Muscle of back (tissue), 11 donors: ENCODE data around the gene ENO3. TPM values are rescaled to one million over a fixed set of nuclear protein-coding genes. Genes with fewer than 3 reads are reported as not detected.

Experiments
- DNase-seq, 3 donors: peaks; one replicate each; pipeline versions ENCODE4 v3.0.0 to v3.0.0-alpha.2; 2013
- polyA plus RNA-seq, 10 donors: library from polyadenylated mRNA; unstranded; fragments of 120-200 nt; gene quantifications; one replicate each; pipeline ENCODE4 v1.2.1, GENCODE V29; 2013; ENCODE audit not compliant: insufficient read length in 10 of 10

ENO3 gene
- polyA plus RNA-seq, 10 donors: 770 to 2,512 (median 1,687) TPM

DNA sequence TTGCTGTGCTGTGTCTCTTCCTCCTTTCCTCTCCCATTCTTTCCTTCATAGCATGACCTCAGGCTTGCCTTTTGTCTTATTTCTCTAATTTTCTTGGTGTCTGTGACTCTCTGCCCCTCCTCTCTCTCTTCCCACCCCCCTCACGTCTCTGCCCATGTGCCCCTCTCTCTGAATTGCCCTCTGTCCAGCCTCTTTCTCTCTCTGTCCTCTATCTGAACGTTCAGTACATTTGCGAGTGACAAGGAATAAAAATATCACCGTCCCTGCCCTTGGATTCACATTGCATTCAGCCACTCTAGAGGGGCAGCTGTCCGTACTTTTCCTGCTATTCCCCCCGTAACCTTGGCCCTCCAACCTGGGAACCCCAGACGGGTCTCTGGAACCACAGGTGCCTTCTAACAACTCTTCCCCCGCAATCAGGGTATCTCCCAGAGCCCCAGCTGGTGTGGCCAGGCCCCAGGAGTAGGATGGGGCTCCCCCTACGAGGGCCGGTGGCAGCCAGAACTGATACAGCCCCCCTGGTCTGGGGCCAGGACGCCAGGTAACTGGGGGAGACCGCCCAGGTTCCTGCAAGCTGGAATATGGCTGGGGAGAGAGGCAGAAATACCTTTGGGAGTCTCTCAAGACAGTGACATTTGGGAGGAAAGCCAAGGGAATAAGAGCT, 48.6 kb downstream of the ENO3 start:
- DNase-seq: no peak

DNA sequence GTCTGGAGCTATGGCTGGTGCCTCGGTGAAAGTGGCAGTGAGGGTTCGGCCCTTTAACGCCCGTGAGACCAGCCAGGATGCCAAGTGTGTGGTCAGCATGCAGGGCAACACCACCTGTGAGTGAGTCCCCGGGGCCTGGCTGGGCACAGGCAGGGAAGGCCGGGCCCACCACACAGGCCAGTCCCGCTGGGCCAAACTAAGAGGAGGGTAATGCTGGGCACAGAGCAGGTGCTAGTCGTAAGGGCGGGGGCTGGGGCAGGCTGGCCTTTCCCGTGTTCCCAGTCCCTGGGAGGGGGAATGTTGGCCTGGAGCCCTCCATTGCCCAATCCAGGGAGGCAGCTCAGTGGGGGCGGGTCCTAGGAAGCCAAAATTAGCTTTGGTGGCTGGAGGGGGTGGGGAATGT, 49.3 kb downstream of the ENO3 start:
- DNase-seq: peak in 2 of 3 donors; percentile 33 to 65

DNA sequence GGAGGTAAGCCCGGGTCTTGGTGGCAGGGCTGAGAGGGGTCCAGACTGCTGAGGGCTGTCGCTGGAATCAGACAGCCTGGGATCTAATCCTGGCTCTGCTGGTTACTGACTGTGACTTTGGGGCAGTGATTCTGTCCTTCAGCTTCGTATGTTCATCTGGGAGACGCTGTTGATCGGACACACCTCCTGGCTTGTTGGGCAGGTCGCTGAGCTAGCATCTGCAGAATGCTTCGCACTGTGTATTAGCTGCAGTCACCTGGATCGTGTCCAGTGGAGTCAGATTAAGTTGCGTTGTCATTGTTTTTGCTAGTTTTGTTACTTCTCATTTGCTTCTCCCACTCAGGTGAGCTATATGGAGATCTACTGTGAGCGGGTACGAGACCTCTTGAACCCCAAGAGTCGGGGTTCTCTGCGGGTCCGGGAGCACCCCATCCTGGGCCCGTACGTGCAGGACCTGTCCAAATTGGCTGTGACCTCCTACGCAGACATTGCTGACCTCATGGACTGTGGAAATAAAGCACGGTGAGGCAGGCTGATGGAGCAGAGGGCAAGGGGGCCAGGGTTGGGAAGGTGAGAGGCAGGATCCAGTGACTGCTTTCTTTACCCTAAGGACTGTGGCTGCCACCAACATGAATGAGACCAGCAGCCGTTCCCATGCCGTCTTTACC, 51.3 kb downstream of the ENO3 start:
- DNase-seq: no peak

DNA sequence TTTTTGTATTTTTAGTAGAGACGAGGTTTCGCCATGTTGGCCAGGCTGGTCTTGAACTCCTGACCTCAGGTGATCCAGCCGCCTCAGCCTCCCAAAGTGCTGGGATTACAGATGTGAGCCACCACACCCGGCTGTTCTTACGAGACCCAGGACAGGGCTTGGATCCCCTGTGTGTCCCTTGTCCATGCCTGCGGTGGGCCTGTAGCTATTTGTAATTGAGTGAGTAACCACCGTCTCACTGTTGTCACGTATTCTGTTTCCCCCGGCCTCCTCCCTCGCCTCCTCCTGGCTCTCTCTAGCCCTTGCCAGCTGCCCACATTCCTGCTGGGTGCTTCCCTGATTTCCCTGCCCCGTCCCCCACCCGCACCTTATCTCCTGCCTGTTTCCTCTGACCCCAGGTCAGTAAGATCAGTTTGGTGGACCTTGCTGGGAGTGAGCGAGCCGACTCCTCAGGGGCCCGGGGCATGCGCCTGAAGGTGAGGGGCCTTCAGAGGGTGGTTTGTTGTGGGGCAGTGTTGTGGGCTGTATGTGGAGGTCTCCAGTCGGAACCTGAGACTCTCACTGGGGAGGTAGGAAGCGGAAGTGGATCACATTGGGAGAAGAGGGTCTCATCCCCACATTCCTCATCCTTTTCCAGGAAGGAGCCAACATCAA, 52.4 kb downstream of the ENO3 start:
- no peak for DNase-seq

Other genes starting within 250 kb of the ENO3 start
- 10 to 100 TPM; 26.8 to 34.6 (median 31.6) TPM for gene PELP1, start 247.0 kb upstream of the ENO3 start, polyA plus RNA-seq
- 10 to 100 TPM; 17.8 to 25.8 (median 20.3) TPM for gene ARRB2, start 240.5 kb upstream of the ENO3 start, polyA plus RNA-seq
- gene MED11, start 219.7 kb upstream of the ENO3 start, polyA plus RNA-seq: 10 to 100 TPM; 13.4 to 17.4 (median 15.8) TPM
- under 1 TPM; 0.19 to 0.52 (median 0.30) TPM for gene ZMYND15, start 211.3 kb upstream of the ENO3 start, polyA plus RNA-seq
- 1 to 10 TPM; 3.2 to 6.0 (median 5.2) TPM for gene CXCL16, start 211.2 kb upstream of the ENO3 start, polyA plus RNA-seq
- gene TM4SF5, start 179.2 kb upstream of the ENO3 start, polyA plus RNA-seq: not detected
- gene VMO1, start 164.8 kb upstream of the ENO3 start, polyA plus RNA-seq: 1 to 10 TPM; 3.9 to 8.3 (median 5.8) TPM
- gene GLTPD2, start 162.2 kb upstream of the ENO3 start, polyA plus RNA-seq: under 1 TPM in 9 of 10 donors, not detected in 1; 0.40 to 0.79 (median 0.56) TPM
- gene PSMB6, start 155.0 kb upstream of the ENO3 start, polyA plus RNA-seq: 100 to 1,000 TPM in 4 of 10 donors, 10 to 100 TPM in 6; 88.8 to 107 (median 96.2) TPM
- gene PLD2, start 144.0 kb upstream of the ENO3 start, polyA plus RNA-seq: 10 to 100 TPM; 15.4 to 35.0 (median 24.6) TPM
- gene MINK1, start 117.8 kb upstream of the ENO3 start, polyA plus RNA-seq: 10 to 100 TPM; 24.8 to 47.0 (median 30.4) TPM
- 1 to 10 TPM in 8 of 10 donors, under 1 TPM in 2; 0.67 to 2.1 (median 1.4) TPM for gene C17orf107, start 51.6 kb upstream of the ENO3 start, polyA plus RNA-seq
- gene CHRNE, start 48.0 kb upstream of the ENO3 start, polyA plus RNA-seq: 1 to 10 TPM in 8 of 10 donors, under 1 TPM in 2; 0.67 to 5.5 (median 1.7) TPM
- 1 to 10 TPM in 4 of 10 donors, under 1 TPM in 6; 0.58 to 1.7 (median 0.81) TPM for gene GP1BA, start 18.8 kb upstream of the ENO3 start, polyA plus RNA-seq
- gene SLC25A11, start 11.1 kb upstream of the ENO3 start, polyA plus RNA-seq: 10 to 100 TPM; 41.8 to 58.0 (median 49.9) TPM
- 10 to 100 TPM; 61.9 to 77.7 (median 68.3) TPM for gene RNF167, start 10.9 kb upstream of the ENO3 start, polyA plus RNA-seq
- 100 to 1,000 TPM; 282 to 440 (median 354) TPM for gene PFN1, start 2.6 kb upstream of the ENO3 start, polyA plus RNA-seq
- 100 to 1,000 TPM in 2 of 10 donors, 10 to 100 TPM in 8; 78.8 to 113 (median 81.3) TPM for gene SPAG7, start 16.7 kb downstream of the ENO3 start, polyA plus RNA-seq
- 10 to 100 TPM; 14.6 to 33.9 (median 21.6) TPM for gene CAMTA2, start 36.6 kb downstream of the ENO3 start, polyA plus RNA-seq
- 1 to 10 TPM; 3.0 to 6.9 (median 4.2) TPM for gene INCA1, start 46.4 kb downstream of the ENO3 start, polyA plus RNA-seq
- gene KIF1C, start 46.8 kb downstream of the ENO3 start, polyA plus RNA-seq: 100 to 1,000 TPM in 5 of 10 donors, 10 to 100 TPM in 5; 74.9 to 113 (median 100) TPM
- gene SLC52A1, start 84.3 kb downstream of the ENO3 start, polyA plus RNA-seq: under 1 TPM in 8 of 10 donors, not detected in 2; 0.07 to 0.28 (median 0.15) TPM
- 10 to 100 TPM in 7 of 10 donors, 1 to 10 TPM in 3; 8.2 to 14.2 (median 10.8) TPM for gene ZFP3, start 127.3 kb downstream of the ENO3 start, polyA plus RNA-seq
- gene ZNF232, start 160.8 kb downstream of the ENO3 start, polyA plus RNA-seq: 10 to 100 TPM in 8 of 10 donors, 1 to 10 TPM in 2; 8.6 to 33.3 (median 10.7) TPM
- gene USP6, start 164.9 kb downstream of the ENO3 start, polyA plus RNA-seq: 10 to 100 TPM in 5 of 10 donors, 1 to 10 TPM in 5; 5.1 to 38.9 (median 10.5) TPM
- 10 to 100 TPM in 4 of 10 donors, 1 to 10 TPM in 6; 7.2 to 13.5 (median 9.0) TPM for gene ZNF594, start 240.7 kb downstream of the ENO3 start, polyA plus RNA-seq